GM23338 (cell line): ENCODE results near the gene UNC5C. TPM values are rescaled to one million over a fixed set of nuclear protein-coding genes. Genes with fewer than 3 reads are reported as not detected.

Experiments used
- ATAC-seq: fragments of 200-7000 bp; cut with Tn5 transposase; 3 replicates; pipeline ENCODE4 v1.9.1; 2020
- DNase-seq: peaks from one replicate; pipeline ENCODE4 v3.0.0-alpha.2; 2015; ENCODE audit warnings: low spot score
- H2AFZ ChIP-seq: fragments of 200-600 bp; sonication (generic); 2 replicates; pipeline ENCODE4 v1.8.0; 2016; ENCODE audit warnings: antibody characterized with exemption, mild to moderate bottlenecking, moderate library complexity
- H3F3A ChIP-seq: fragments of 200-600 bp; sonication (generic); replicated peaks from 2 replicates; pipeline ENCODE4 v1.8.0; 2017; ENCODE audit warnings: antibody characterized with exemption, mixed run types, low read depth
- H3K27ac ChIP-seq: fragments of 200-600 bp; sonication (generic); 2 replicates; pipeline ENCODE4 v1.6.1; 2016; ENCODE audit warnings: low read depth
- H3K27me3 ChIP-seq: fragments of 200-600 bp; sonication (generic); 2 replicates; pipeline ENCODE4 v1.8.0; 2016; ENCODE audit warnings: mild to moderate bottlenecking, mixed run types, moderate library complexity; ENCODE audit not compliant: insufficient read depth
- H3K36me3 ChIP-seq: fragments of 200-600 bp; sonication (generic); 2 replicates; pipeline ENCODE4 v1.8.0; 2016; ENCODE audit warnings: mild to moderate bottlenecking; ENCODE audit not compliant: insufficient read depth
- H3K4me1 ChIP-seq: fragments of 200-600 bp; sonication (generic); 2 replicates; pipeline ENCODE4 v1.8.0; 2016; ENCODE audit warnings: mild to moderate bottlenecking, moderate library complexity; ENCODE audit not compliant: insufficient read depth
- H3K4me2 ChIP-seq: fragments of 200-600 bp; sonication (generic); 2 replicates; pipeline ENCODE4 v1.7.1; 2017; ENCODE audit warnings: mixed run types
- H3K4me3 ChIP-seq: fragments of 200-600 bp; sonication (generic); 2 replicates; pipeline ENCODE4 v1.6.1; 2016; ENCODE audit warnings: mixed run types
- H3K79me2 ChIP-seq: fragments of 200-600 bp; sonication (generic); replicated peaks from 2 replicates; pipeline ENCODE4 v1.8.0; 2017; ENCODE audit warnings: mild to moderate bottlenecking; ENCODE audit not compliant: insufficient read depth
- H3K9me2 ChIP-seq: fragments of 200-600 bp; sonication (generic); 2 replicates; pipeline ENCODE4 v1.8.0; 2017; ENCODE audit not compliant: insufficient read depth
- H4K20me1 ChIP-seq: fragments of 200-600 bp; sonication (generic); replicated peaks from 2 replicates; pipeline ENCODE4 v1.8.0; 2017; ENCODE audit warnings: mild to moderate bottlenecking; ENCODE audit not compliant: insufficient read depth
- H3K27ac Mint-ChIP-seq: 2 replicates; pipeline ENCODE4 v1.8.0; 2020; ENCODE audit warnings: inconsistent platforms, mild to moderate bottlenecking, moderate library complexity, mixed read lengths
- H3K27me3 Mint-ChIP-seq: 3 replicates; pipeline ENCODE4 v1.8.0; 2022; ENCODE audit warnings: low read depth, mild to moderate bottlenecking, moderate library complexity, mixed read lengths, inconsistent platforms; ENCODE audit not compliant: insufficient read depth, poor library complexity
- H3K36me3 Mint-ChIP-seq: 3 replicates; pipeline ENCODE4 v1.8.0; 2021; ENCODE audit warnings: low read depth, mild to moderate bottlenecking, inconsistent platforms, moderate library complexity, mixed read lengths
- H3K4me1 Mint-ChIP-seq: 3 replicates; pipeline ENCODE4 v1.8.0; 2020; ENCODE audit warnings: mild to moderate bottlenecking, inconsistent platforms, mixed read lengths
- H3K4me3 Mint-ChIP-seq: 3 replicates; pipeline ENCODE4 v1.8.0; 2021; ENCODE audit warnings: moderate library complexity, mild to moderate bottlenecking, inconsistent platforms, mixed read lengths
- H3K9me3 Mint-ChIP-seq: 3 replicates; pipeline ENCODE4 v1.8.0; 2020; ENCODE audit warnings: moderate library complexity, mild to moderate bottlenecking, inconsistent platforms, mixed read lengths
- CREB1 ChIP-seq: fragments of 250-450 bp; sonication (Bioruptor Pico); IDR thresholded peaks from 2 replicates; pipeline ENCODE4 v1.5.0; 2020; ENCODE audit warnings: low read depth, mild to moderate bottlenecking, moderate library complexity
- EZH2 ChIP-seq: fragments of 200-600 bp; sonication (generic); IDR thresholded peaks from one replicate; pipeline ENCODE4 v1.8.0; 2017; ENCODE audit warnings: antibody characterized with exemption, mild to moderate bottlenecking, low read depth; ENCODE audit not compliant: unreplicated experiment
- EZH2phosphoT487 ChIP-seq: fragments of 200-600 bp; sonication (generic); IDR thresholded peaks from one replicate; pipeline ENCODE4 v1.8.1; 2018; ENCODE audit warnings: antibody characterized with exemption; ENCODE audit not compliant: unreplicated experiment
- JUNB ChIP-seq: IDR thresholded peaks from one replicate; pipeline ENCODE4 v1.6.1; 2016; ENCODE audit warnings: antibody characterized with exemption; ENCODE audit not compliant: unreplicated experiment
- NANOG ChIP-seq: IDR thresholded peaks from 2 replicates; pipeline ENCODE4 v1.6.1; 2016; ENCODE audit warnings: antibody characterized with exemption, borderline replicate concordance
- POLR2AphosphoS5 ChIP-seq: IDR thresholded peaks from 2 replicates; pipeline ENCODE4 v1.6.1; 2016; ENCODE audit warnings: antibody characterized with exemption, low read depth
- STAT1 ChIP-seq: IDR thresholded peaks from one replicate; pipeline ENCODE4 v1.6.1; 2016; ENCODE audit warnings: antibody characterized with exemption; ENCODE audit not compliant: unreplicated experiment
- ZNF114 ChIP-seq: fragments of 250-450 bp; sonication (Bioruptor Pico); IDR thresholded peaks from 2 replicates; pipeline ENCODE4 v1.5.0; 2020; ENCODE audit warnings: mild to moderate bottlenecking, moderate library complexity
- ZNF331 ChIP-seq: fragments of 250-450 bp; sonication (Bioruptor Pico); IDR thresholded peaks from 2 replicates; pipeline ENCODE4 v1.5.0; 2020; ENCODE audit warnings: low read depth, mild to moderate bottlenecking, moderate library complexity
- polyA plus RNA-seq: library from polyadenylated mRNA; unstranded; fragments of >200 nt; fragmentation: Nextera tagmentation; extraction: Ambion mirVana; gene quantifications from 2 replicates; pipeline ENCODE4 v1.2.1, GENCODE V29; 2016
- total RNA-seq: library from RNA; depleted of rRNA; stranded (reverse); fragments of >200 nt; shearing (Covaris generic); gene quantifications from 2 replicates; pipeline ENCODE4 v1.2.3, GENCODE V29; 2014
- TF ChIP-seq, protein P1 (sequence below), 2 experiments: fragments of 200-600 bp in 1 of 2; sonication (generic) in 1 of 2; conservative IDR thresholded peaks; 2 replicates each; pipeline versions ENCODE4 v1.5.1 to v1.6.1; 2016 to 2017; ENCODE audit warnings: antibody characterized with exemption in 2 of 2, low read depth in 2 of 2, mild to moderate bottlenecking in 2 of 2, moderate library complexity in 1 of 2
- TF ChIP-seq, protein P2 (sequence below): fragments of 250-450 bp; sonication (Bioruptor Pico); IDR thresholded peaks from 2 replicates; pipeline ENCODE4 v1.5.0; 2020; ENCODE audit warnings: mild to moderate bottlenecking, moderate library complexity
- TF ChIP-seq, protein P3 (sequence below): IDR thresholded peaks from one replicate; pipeline ENCODE4 v1.6.1; 2018; ENCODE audit warnings: antibody characterized with exemption; ENCODE audit not compliant: unreplicated experiment
- TF ChIP-seq, protein P4 (sequence below): IDR thresholded peaks from 2 replicates; pipeline ENCODE4 v1.6.1; 2016; ENCODE audit warnings: antibody characterized with exemption

UNC5C gene
- total and polyA plus RNA-seq, 2 experiments from 2014 or later = 0.08 to 0.21 TPM

DNA sequence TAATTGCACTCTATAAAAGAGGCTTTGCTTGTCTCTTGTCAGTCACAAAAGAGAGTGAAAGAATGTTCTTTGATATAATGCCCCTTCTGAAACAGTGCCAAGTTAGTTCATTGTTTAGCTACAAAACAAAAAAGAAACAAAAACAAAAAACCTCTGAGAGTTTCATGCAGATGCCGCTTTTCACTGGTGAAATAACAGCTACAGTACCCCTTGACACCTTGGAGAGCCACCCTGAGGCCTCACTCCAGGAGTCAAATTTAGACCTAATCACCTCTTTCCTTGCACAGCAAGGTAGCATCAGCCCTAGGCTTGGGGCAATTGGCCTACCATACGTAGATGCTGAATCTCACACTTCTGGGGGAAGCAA is 185.2 kb downstream of the UNC5C start:
- Histone ChIP-seq H3K27me3 (no peaks in the 10 kb centered on the region), H3K9me2 (no peaks in the 10 kb centered on the region), H2AFZ (0 out of 2 replicates have a peak overlapping the region, but pooled peaks have one; percentile 70), H3F3A (no peaks in the 10 kb centered on the region), H3K27ac (no peak overlapping the region), H3K36me3 (no peaks in the 10 kb centered on the region), H3K4me1 (no peaks in the 10 kb centered on the region), H3K4me3 (no peak overlapping the region), H3K4me2 (no peak overlapping the region), H3K79me2 (no peaks in the 10 kb centered on the region), H4K20me1 (no peaks in the 10 kb centered on the region)
- Mint-ChIP-seq H3K27ac (no peak overlapping the region), H3K36me3 (no peaks in the 10 kb centered on the region), H3K9me3 (no peaks in the 10 kb centered on the region), H3K4me1 (peaks cover 12% of the 10 kb centered on the region; the same call in 2 of the 3 replicates), H3K4me3 (no peak overlapping the region), H3K27me3 (no peaks in the 10 kb centered on the region)
- peak; percentile 34; the same call in 1 of the 3 replicates for ATAC-seq
- DNase-seq = no peak
- TF ChIP-seq ZNF114 (CRISPR knock-in tag) = no peak
- no peak for TF ChIP-seq NANOG
- no peak for TF ChIP-seq CREB1 (CRISPR knock-in tag)
- TF ChIP-seq, protein P1, sequence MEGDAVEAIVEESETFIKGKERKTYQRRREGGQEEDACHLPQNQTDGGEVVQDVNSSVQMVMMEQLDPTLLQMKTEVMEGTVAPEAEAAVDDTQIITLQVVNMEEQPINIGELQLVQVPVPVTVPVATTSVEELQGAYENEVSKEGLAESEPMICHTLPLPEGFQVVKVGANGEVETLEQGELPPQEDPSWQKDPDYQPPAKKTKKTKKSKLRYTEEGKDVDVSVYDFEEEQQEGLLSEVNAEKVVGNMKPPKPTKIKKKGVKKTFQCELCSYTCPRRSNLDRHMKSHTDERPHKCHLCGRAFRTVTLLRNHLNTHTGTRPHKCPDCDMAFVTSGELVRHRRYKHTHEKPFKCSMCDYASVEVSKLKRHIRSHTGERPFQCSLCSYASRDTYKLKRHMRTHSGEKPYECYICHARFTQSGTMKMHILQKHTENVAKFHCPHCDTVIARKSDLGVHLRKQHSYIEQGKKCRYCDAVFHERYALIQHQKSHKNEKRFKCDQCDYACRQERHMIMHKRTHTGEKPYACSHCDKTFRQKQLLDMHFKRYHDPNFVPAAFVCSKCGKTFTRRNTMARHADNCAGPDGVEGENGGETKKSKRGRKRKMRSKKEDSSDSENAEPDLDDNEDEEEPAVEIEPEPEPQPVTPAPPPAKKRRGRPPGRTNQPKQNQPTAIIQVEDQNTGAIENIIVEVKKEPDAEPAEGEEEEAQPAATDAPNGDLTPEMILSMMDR (conservative IDR thresholded peaks at IDR 0.05; ENCODE audit: low read depth in 2 of 2) = no peak
- TF ChIP-seq, protein P2, sequence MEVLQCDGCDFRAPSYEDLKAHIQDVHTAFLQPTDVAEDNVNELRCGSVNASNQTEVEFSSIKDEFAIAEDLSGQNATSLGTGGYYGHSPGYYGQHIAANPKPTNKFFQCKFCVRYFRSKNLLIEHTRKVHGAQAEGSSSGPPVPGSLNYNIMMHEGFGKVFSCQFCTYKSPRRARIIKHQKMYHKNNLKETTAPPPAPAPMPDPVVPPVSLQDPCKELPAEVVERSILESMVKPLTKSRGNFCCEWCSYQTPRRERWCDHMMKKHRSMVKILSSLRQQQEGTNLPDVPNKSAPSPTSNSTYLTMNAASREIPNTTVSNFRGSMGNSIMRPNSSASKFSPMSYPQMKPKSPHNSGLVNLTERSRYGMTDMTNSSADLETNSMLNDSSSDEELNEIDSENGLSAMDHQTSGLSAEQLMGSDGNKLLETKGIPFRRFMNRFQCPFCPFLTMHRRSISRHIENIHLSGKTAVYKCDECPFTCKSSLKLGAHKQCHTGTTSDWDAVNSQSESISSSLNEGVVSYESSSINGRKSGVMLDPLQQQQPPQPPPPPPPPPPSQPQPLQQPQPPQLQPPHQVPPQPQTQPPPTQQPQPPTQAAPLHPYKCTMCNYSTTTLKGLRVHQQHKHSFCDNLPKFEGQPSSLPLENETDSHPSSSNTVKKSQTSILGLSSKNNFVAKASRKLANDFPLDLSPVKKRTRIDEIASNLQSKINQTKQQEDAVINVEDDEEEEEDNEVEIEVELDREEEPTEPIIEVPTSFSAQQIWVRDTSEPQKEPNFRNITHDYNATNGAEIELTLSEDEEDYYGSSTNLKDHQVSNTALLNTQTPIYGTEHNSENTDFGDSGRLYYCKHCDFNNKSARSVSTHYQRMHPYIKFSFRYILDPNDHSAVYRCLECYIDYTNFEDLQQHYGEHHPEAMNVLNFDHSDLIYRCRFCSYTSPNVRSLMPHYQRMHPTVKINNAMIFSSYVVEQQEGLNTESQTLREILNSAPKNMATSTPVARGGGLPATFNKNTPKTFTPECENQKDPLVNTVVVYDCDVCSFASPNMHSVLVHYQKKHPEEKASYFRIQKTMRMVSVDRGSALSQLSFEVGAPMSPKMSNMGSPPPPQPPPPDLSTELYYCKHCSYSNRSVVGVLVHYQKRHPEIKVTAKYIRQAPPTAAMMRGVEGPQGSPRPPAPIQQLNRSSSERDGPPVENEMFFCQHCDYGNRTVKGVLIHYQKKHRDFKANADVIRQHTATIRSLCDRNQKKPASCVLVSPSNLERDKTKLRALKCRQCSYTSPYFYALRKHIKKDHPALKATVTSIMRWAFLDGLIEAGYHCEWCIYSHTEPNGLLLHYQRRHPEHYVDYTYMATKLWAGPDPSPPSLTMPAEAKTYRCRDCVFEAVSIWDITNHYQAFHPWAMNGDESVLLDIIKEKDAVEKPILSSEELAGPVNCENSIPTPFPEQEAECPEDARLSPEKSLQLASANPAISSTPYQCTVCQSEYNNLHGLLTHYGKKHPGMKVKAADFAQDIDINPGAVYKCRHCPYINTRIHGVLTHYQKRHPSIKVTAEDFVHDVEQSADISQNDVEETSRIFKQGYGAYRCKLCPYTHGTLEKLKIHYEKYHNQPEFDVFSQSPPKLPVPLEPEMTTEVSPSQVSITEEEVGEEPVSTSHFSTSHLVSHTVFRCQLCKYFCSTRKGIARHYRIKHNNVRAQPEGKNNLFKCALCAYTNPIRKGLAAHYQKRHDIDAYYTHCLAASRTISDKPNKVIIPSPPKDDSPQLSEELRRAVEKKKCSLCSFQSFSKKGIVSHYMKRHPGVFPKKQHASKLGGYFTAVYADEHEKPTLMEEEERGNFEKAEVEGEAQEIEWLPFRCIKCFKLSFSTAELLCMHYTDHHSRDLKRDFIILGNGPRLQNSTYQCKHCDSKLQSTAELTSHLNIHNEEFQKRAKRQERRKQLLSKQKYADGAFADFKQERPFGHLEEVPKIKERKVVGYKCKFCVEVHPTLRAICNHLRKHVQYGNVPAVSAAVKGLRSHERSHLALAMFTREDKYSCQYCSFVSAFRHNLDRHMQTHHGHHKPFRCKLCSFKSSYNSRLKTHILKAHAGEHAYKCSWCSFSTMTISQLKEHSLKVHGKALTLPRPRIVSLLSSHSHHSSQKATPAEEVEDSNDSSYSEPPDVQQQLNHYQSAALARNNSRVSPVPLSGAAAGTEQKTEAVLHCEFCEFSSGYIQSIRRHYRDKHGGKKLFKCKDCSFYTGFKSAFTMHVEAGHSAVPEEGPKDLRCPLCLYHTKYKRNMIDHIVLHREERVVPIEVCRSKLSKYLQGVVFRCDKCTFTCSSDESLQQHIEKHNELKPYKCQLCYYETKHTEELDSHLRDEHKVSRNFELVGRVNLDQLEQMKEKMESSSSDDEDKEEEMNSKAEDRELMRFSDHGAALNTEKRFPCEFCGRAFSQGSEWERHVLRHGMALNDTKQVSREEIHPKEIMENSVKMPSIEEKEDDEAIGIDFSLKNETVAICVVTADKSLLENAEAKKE (CRISPR knock-in tag) = no peak
- TF ChIP-seq, protein P3, sequence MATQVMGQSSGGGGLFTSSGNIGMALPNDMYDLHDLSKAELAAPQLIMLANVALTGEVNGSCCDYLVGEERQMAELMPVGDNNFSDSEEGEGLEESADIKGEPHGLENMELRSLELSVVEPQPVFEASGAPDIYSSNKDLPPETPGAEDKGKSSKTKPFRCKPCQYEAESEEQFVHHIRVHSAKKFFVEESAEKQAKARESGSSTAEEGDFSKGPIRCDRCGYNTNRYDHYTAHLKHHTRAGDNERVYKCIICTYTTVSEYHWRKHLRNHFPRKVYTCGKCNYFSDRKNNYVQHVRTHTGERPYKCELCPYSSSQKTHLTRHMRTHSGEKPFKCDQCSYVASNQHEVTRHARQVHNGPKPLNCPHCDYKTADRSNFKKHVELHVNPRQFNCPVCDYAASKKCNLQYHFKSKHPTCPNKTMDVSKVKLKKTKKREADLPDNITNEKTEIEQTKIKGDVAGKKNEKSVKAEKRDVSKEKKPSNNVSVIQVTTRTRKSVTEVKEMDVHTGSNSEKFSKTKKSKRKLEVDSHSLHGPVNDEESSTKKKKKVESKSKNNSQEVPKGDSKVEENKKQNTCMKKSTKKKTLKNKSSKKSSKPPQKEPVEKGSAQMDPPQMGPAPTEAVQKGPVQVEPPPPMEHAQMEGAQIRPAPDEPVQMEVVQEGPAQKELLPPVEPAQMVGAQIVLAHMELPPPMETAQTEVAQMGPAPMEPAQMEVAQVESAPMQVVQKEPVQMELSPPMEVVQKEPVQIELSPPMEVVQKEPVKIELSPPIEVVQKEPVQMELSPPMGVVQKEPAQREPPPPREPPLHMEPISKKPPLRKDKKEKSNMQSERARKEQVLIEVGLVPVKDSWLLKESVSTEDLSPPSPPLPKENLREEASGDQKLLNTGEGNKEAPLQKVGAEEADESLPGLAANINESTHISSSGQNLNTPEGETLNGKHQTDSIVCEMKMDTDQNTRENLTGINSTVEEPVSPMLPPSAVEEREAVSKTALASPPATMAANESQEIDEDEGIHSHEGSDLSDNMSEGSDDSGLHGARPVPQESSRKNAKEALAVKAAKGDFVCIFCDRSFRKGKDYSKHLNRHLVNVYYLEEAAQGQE = no peak
- TF ChIP-seq EZH2 = no peak
- TF ChIP-seq POLR2AphosphoS5 = no peak
- TF ChIP-seq, protein P4, sequence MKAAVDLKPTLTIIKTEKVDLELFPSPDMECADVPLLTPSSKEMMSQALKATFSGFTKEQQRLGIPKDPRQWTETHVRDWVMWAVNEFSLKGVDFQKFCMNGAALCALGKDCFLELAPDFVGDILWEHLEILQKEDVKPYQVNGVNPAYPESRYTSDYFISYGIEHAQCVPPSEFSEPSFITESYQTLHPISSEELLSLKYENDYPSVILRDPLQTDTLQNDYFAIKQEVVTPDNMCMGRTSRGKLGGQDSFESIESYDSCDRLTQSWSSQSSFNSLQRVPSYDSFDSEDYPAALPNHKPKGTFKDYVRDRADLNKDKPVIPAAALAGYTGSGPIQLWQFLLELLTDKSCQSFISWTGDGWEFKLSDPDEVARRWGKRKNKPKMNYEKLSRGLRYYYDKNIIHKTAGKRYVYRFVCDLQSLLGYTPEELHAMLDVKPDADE = no peak
- no peak for TF ChIP-seq ZNF331 (CRISPR knock-in tag)
- TF ChIP-seq STAT1 = no peak
- no peak for TF ChIP-seq JUNB
- no peak for TF ChIP-seq EZH2phosphoT487
